Measurements from ENCODE around the gene ZNF502. TPM values are rescaled to one million over a fixed set of nuclear protein-coding genes. Genes with fewer than 3 reads are reported as not detected.

ZNF502 gene
- 3.3 to 4.9 TPM (median 4.8 TPM) in 3 replicates for polyA plus RNA-seq
- polyA plus RNA-seq (2011; ENCODE audit: low read depth), result 2.6 TPM
- 1.7 and 3.1 TPM in 2 replicates for polyA plus RNA-seq (2011; cell fraction: cytosol; rRNA removed)
- 7.3 and 8.8 TPM in 2 replicates for polyA plus RNA-seq (2011; cell fraction: nucleus; rRNA removed)
- 3.0 and 3.5 TPM in 2 replicates for polyA plus RNA-seq (2012; ENCODE audit: low replicate concordance)
- 2.3 to 3.1 TPM in 2 of 3 replicates, not detected in the other for polyA minus RNA-seq
- 1.5 TPM for polyA minus RNA-seq (2011; cell fraction: cytosol; rRNA and poly(A)+ RNA removed)
- 3.8 and 5.0 TPM in 2 replicates for polyA minus RNA-seq (2011; cell fraction: nucleus; rRNA and poly(A)+ RNA removed)

GRCh38 chr3:44712455-44713075, at the start of gene ZNF502:
Gene ZNF502 (plus strand): TSS chr3:44712660. CDS start chr3:44720262, 7,602 bp downstream.
- Histone ChIP-seq H3K27me3 (ENCODE audit: control insufficient read depth, extremely low read depth, insufficient read depth, low read length) (no peaks in the 10 kb centered on the region), H3K9me1 (ENCODE audit: control insufficient read depth, extremely low read depth, insufficient read depth, low read length) (no peaks in the 10 kb centered on the region), H3K4me3 (ENCODE audit: control insufficient read depth in 2 of 3, extremely low read depth in 1 of 3, insufficient read depth in 2 of 3, low read depth in 1 of 3, low read length in 3 of 3) (peak within 1 kb of the TSS; percentile 79 to 97 (median 92)), H3K27ac (ENCODE audit: control insufficient read depth, insufficient read depth, low read length) (peak within 1 kb of the TSS; percentile 54), H3K36me3 (ENCODE audit: control insufficient read depth in 2 of 2, extremely low read depth in 1 of 2, insufficient read depth in 2 of 2, low read length in 2 of 2) (no peaks in the 10 kb centered on the region), H4K20me1 (ENCODE audit: control insufficient read depth, extremely low read depth, insufficient read depth, low read length) (no peaks in the 10 kb centered on the region), H3K9ac (ENCODE audit: control insufficient read depth, extremely low read depth, insufficient read depth, low read length) (peak within 1 kb of the TSS; percentile 82), H2AFZ (ENCODE audit: control insufficient read depth, low read length) (peak within 1 kb of the TSS; percentile 100), H3K4me2 (ENCODE audit: control insufficient read depth, extremely low read depth, insufficient read depth, low read depth, low read length) (peak within 1 kb of the TSS; percentile 94), H3K9me3 (ENCODE audit: control insufficient read depth, low read depth, low read length) (peaks cover 4% of the 10 kb centered on the region), H3K79me2 (ENCODE audit: control insufficient read depth, insufficient read depth, low read length) (peaks cover 4% of the 10 kb centered on the region), H3K4me1 (ENCODE audit: control insufficient read depth, extremely low read depth, insufficient read depth, low read length) (peaks cover 8% of the 10 kb centered on the region)
- dilution Hi-C loops (cut with MboI; ENCODE audit: extremely low pct_ligation_motif_present, low sequenced_read_pairs), result no loop called here
- TF ChIP-seq CTCF (optimal IDR thresholded peaks at IDR 0.05 in 1 of 3, IDR thresholded peaks at IDR 0.05 in 1 of 3, conservative IDR thresholded peaks at IDR 0.05 in 1 of 3; ENCODE audit: extremely low read depth in 1 of 3, insufficient read depth in 2 of 3, low read length in 3 of 3), result peak; percentile 21 to 65 (median 35)
- no peak for TF ChIP-seq EZH2 (IDR thresholded peaks at IDR 0.05; ENCODE audit: low read length)
- DNase-seq (ENCODE audit: low read depth, low spot score) (no peak), FAIRE-seq (peak; percentile 80)

GRCh38 chr3:44665173-44665572, 47.3 kb upstream of the ZNF502 start:
- Histone ChIP-seq H3K27me3 (ENCODE audit: control insufficient read depth, extremely low read depth, insufficient read depth, low read length) (no peaks in the 10 kb centered on the region), H3K27ac (ENCODE audit: control insufficient read depth, insufficient read depth, low read length) (no peak overlapping the region), H3K36me3 (ENCODE audit: control insufficient read depth in 2 of 2, extremely low read depth in 1 of 2, insufficient read depth in 2 of 2, low read length in 2 of 2) (peaks cover 3 to 8% of the 10 kb centered on the region in 2 experiments), H3K79me2 (ENCODE audit: control insufficient read depth, insufficient read depth, low read length) (no peaks in the 10 kb centered on the region), H2AFZ (ENCODE audit: control insufficient read depth, low read length) (no peak overlapping the region), H3K9ac (ENCODE audit: control insufficient read depth, extremely low read depth, insufficient read depth, low read length) (no peak overlapping the region), H3K4me2 (ENCODE audit: control insufficient read depth, extremely low read depth, insufficient read depth, low read depth, low read length) (no peak overlapping the region), H3K4me1 (ENCODE audit: control insufficient read depth, extremely low read depth, insufficient read depth, low read length) (no peaks in the 10 kb centered on the region), H3K9me1 (ENCODE audit: control insufficient read depth, extremely low read depth, insufficient read depth, low read length) (no peaks in the 10 kb centered on the region), H3K4me3 (ENCODE audit: control insufficient read depth in 2 of 3, extremely low read depth in 1 of 3, insufficient read depth in 2 of 3, low read depth in 1 of 3, low read length in 3 of 3) (no peak overlapping the region), H3K9me3 (ENCODE audit: control insufficient read depth, low read depth, low read length) (no peaks in the 10 kb centered on the region), H4K20me1 (ENCODE audit: control insufficient read depth, extremely low read depth, insufficient read depth, low read length) (no peaks in the 10 kb centered on the region)
- no peak for DNase-seq (ENCODE audit: low read depth, low spot score)
- dilution Hi-C loops (cut with MboI; ENCODE audit: extremely low pct_ligation_motif_present, low sequenced_read_pairs), result no loop called here
- no peak for TF ChIP-seq EZH2 (IDR thresholded peaks at IDR 0.05; ENCODE audit: low read length)
- no peak for FAIRE-seq

Data from keratinocyte (primary cell).